Testis (tissue), 3 donors: ENCODE results near the gene MAP3K15. TPM values are rescaled to one million over a fixed set of nuclear protein-coding genes. Genes with fewer than 3 reads are reported as not detected.

Experiments used
- DNase-seq: peaks from one replicate; pipeline ENCODE4 v3.0.0-alpha.2; 2019
- H3K27ac ChIP-seq, 2 donors: fragments of 200-600 bp; sonication (generic); one replicate each; pipeline ENCODE4 v1.5.1; 2019
- H3K27me3 ChIP-seq: fragments of 200-600 bp; sonication (generic); one replicate; pipeline ENCODE4 v1.5.1; 2019
- H3K36me3 ChIP-seq: fragments of 200-600 bp; sonication (generic); one replicate; pipeline ENCODE4 v1.5.1; 2017; ENCODE audit warnings: low read depth; ENCODE audit errors: missing control alignments
- H3K4me1 ChIP-seq: fragments of 200-600 bp; sonication (generic); one replicate; pipeline ENCODE4 v1.5.1; 2019
- H3K4me3 ChIP-seq, 2 donors: fragments of 200-600 bp; sonication (generic); one replicate each; pipeline ENCODE4 v1.5.1; 2017 to 2019
- H3K9me3 ChIP-seq: fragments of 200-600 bp; sonication (generic); one replicate; pipeline ENCODE4 v1.5.1; 2017
- POLR2A ChIP-seq: fragments of 450-650 bp; IDR thresholded peaks from one replicate; pipeline ENCODE4 v1.6.1; 2017; ENCODE audit warnings: antibody characterized with exemption, mild to moderate bottlenecking, moderate library complexity
- WGBS, 2 donors: methylation state at CpG; one replicate each; pipeline ENCODE4 v1.1.5; 2018; 5-methylcytosine and 5-hydroxymethylcytosine counted together
- intact Hi-C: fragments of 100-400 bp; cut with DNase I; formaldehyde crosslinking; loops from one replicate; pipeline ENCODE4 v1.15.1; 2023; ENCODE audit warnings: low total_unique reads
- polyA plus RNA-seq: library from polyadenylated mRNA; stranded (reverse); fragments of 350-450 nt; fragmentation: Illumina TruSeq; extraction: RNeasy Lipid Tissue Mini Kit (QIAGEN cat#74804); gene quantifications from one replicate; pipeline ENCODE4 v1.2.3, GENCODE V29; 2014; ENCODE audit warnings: low read depth, low replicate concordance; ENCODE audit not compliant: insufficient read depth
- total RNA-seq, 2 donors: library from RNA; depleted of rRNA; stranded (reverse); fragments of >200 nt; gene quantifications; one replicate each; pipeline ENCODE4 v1.2.3, GENCODE V29; 2016
- TF ChIP-seq, protein P1 (sequence below), 3 experiments: fragments of 450-650 bp in 2 of 3; fragments of 200-600 bp in 1 of 3; sonication (generic) in 1 of 3; IDR thresholded peaks; one replicate each; pipeline ENCODE4 v1.5.1; 2016 to 2019; ENCODE audit warnings: antibody characterized with exemption in 3 of 3, mild to moderate bottlenecking in 2 of 3, moderate library complexity in 1 of 3

MAP3K15 gene
- total and polyA plus RNA-seq, 3 donors from 2014 or later = 1.7 to 2.5 (median 2.5) TPM

DNA sequence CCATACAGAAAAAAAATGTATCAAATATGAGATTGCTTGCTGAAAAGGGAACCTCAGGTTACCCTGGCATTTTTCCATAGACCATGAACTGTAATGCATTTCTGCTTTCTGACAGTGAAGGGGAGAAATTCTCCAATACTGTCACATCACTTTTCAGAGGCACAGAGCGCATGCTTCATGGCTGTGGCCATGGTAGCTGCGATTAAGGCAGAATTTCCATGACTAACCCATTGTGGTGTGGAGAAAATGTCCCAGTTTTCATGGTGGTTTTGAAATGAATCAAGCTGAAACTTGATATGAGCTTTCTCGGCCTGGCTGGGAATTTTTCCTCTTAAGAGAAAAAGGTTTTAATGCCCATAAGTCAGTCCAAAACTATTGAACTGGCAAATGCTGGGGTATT, 39.5 kb upstream of the MAP3K15 start:
- TF ChIP-seq POLR2A = no peak
- TF ChIP-seq, protein P1, sequence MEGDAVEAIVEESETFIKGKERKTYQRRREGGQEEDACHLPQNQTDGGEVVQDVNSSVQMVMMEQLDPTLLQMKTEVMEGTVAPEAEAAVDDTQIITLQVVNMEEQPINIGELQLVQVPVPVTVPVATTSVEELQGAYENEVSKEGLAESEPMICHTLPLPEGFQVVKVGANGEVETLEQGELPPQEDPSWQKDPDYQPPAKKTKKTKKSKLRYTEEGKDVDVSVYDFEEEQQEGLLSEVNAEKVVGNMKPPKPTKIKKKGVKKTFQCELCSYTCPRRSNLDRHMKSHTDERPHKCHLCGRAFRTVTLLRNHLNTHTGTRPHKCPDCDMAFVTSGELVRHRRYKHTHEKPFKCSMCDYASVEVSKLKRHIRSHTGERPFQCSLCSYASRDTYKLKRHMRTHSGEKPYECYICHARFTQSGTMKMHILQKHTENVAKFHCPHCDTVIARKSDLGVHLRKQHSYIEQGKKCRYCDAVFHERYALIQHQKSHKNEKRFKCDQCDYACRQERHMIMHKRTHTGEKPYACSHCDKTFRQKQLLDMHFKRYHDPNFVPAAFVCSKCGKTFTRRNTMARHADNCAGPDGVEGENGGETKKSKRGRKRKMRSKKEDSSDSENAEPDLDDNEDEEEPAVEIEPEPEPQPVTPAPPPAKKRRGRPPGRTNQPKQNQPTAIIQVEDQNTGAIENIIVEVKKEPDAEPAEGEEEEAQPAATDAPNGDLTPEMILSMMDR (IDR thresholded peaks at IDR 0.05) = no peak
- no peaks in the 10 kb centered on the region for H3K27me3 ChIP-seq
- no peak for DNase-seq

GRCh38 chrX:19552793-19553192, 37.5 kb upstream of the MAP3K15 start:
- H3K36me3 ChIP-seq = no peaks in the 10 kb centered on the region
- TF ChIP-seq, protein P1 (IDR thresholded peaks at IDR 0.05) = no peak
- TF ChIP-seq POLR2A = no peak
- no peak overlapping the region for H3K27ac ChIP-seq
- no peaks in the 10 kb centered on the region for H3K9me3 ChIP-seq
- H3K4me1 ChIP-seq = no peaks in the 10 kb centered on the region
- 83 to 88% methylated on average over 3 to 5 of the region's 6 CpGs for WGBS, 2 donors
- intact Hi-C loops = no loop called here
- no peaks in the 10 kb centered on the region for H3K27me3 ChIP-seq
- no peak overlapping the region for H3K4me3 ChIP-seq
- DNase-seq = no peak

More for the DNA sequence above, 39.5 kb upstream of the MAP3K15 start:
- H3K4me1 ChIP-seq = no peaks in the 10 kb centered on the region
- WGBS, 2 donors = 93 to 96% methylated on average over 3 of the region's 3 CpGs
- no peak overlapping the region for H3K4me3 ChIP-seq
- H3K36me3 ChIP-seq = no peaks in the 10 kb centered on the region
- intact Hi-C loops = no loop called here
- H3K27ac ChIP-seq = no peak overlapping the region
- H3K9me3 ChIP-seq = no peaks in the 10 kb centered on the region

GRCh38 chrX:19549838-19550237, 34.5 kb upstream of the MAP3K15 start:
- TF ChIP-seq, protein P1 (IDR thresholded peaks at IDR 0.05) = no peak
- no peak for TF ChIP-seq POLR2A
- DNase-seq = no peak
- H3K4me3 ChIP-seq = no peak overlapping the region
- intact Hi-C loops = no loop called here
- no peaks in the 10 kb centered on the region for H3K9me3 ChIP-seq
- no peaks in the 10 kb centered on the region for H3K36me3 ChIP-seq
- no peak overlapping the region for H3K27ac ChIP-seq
- no peaks in the 10 kb centered on the region for H3K4me1 ChIP-seq
- WGBS, 2 donors = 84 to 92% methylated on average over 7 of the region's 7 CpGs
- H3K27me3 ChIP-seq = no peaks in the 10 kb centered on the region

DNA sequence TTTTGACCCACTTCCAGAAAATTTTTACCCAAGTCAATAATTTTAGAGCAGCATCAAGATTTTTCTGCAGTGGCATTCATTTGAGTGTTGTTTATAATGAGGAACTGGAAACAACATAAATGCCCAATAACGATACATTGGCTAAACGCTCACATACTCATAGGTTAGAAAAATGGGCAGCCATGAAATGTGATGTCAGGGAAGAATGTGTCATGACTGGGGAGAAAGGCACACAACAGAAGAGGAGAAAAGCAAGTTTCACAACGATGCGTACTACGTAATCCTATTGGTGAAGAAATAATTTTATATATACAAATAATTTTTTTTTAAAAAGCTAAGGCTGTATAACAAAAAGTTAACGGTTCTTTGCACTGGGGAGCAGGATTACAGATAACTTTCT, 33.6 kb upstream of the MAP3K15 start:
- intact Hi-C loops = no loop called here
- 97 to 98% methylated on average over 6 of the region's 6 CpGs for WGBS, 2 donors
- Histone ChIP-seq H3K4me3 (no peak overlapping the region), H3K27me3 (no peaks in the 10 kb centered on the region), H3K9me3 (no peaks in the 10 kb centered on the region), H3K4me1 (no peaks in the 10 kb centered on the region), H3K27ac (no peak overlapping the region), H3K36me3 (no peaks in the 10 kb centered on the region)
- no peak for TF ChIP-seq POLR2A
- TF ChIP-seq, protein P1 (IDR thresholded peaks at IDR 0.05) = no peak
- DNase-seq = no peak

GRCh38 chrX:19548279-19548678, 33.0 kb upstream of the MAP3K15 start:
- no peak overlapping the region for H3K27ac ChIP-seq
- H3K27me3 ChIP-seq = no peaks in the 10 kb centered on the region
- TF ChIP-seq, protein P1 (IDR thresholded peaks at IDR 0.05) = no peak
- TF ChIP-seq POLR2A = no peak
- H3K9me3 ChIP-seq = no peaks in the 10 kb centered on the region
- 70 to 75% methylated on average over 2 of the region's 2 CpGs for WGBS, 2 donors
- H3K4me3 ChIP-seq = no peak overlapping the region
- intact Hi-C loops = no loop called here
- no peaks in the 10 kb centered on the region for H3K36me3 ChIP-seq
- no peaks in the 10 kb centered on the region for H3K4me1 ChIP-seq
- no peak for DNase-seq
